HepG2 (cell line): ENCODE data around the gene RNU11. TPM values are rescaled to one million over a fixed set of nuclear protein-coding genes. Genes with fewer than 3 reads are reported as not detected.

Source experiments
- AGO1 ChIP-seq: fragments of 200-400 bp; formaldehyde crosslinking; IDR thresholded peaks from 2 replicates; pipeline ENCODE4 v1.6.1; 2017; ENCODE audit warnings: mild to moderate bottlenecking, low read depth, low read length, moderate library complexity; ENCODE audit not compliant: poor library complexity, severe bottlenecking
- BCLAF1 ChIP-seq: fragments of 450-650 bp; IDR thresholded peaks from 2 replicates; pipeline ENCODE4 v1.6.1; 2017; ENCODE audit warnings: mild to moderate bottlenecking
- CHD4 ChIP-seq: fragments of 200-600 bp; sonication (generic); IDR thresholded peaks from 2 replicates; pipeline ENCODE4 v1.7.0; 2017; ENCODE audit warnings: mild to moderate bottlenecking, low read length, borderline replicate concordance
- DBP ChIP-seq: sonication (generic); formaldehyde crosslinking; IDR thresholded peaks from 2 replicates; pipeline ENCODE4 v1.4.0; 2020; ENCODE audit warnings: missing genetic modification reagents; ENCODE audit errors: not compliant biosample characterization
- HNRNPK ChIP-seq: fragments of 200-400 bp; formaldehyde crosslinking; IDR thresholded peaks from 2 replicates; pipeline ENCODE4 v1.6.1; 2018; ENCODE audit warnings: low read length, low read depth, moderate library complexity, mild to moderate bottlenecking; ENCODE audit not compliant: poor library complexity, severe bottlenecking
- KAT7 ChIP-seq: IDR thresholded peaks from 2 replicates; pipeline ENCODE4 v1.6.1; 2018; ENCODE audit warnings: borderline replicate concordance, missing compliant biosample characterization
- NFAT5 ChIP-seq: sonication (generic); formaldehyde crosslinking; IDR thresholded peaks from 2 replicates; pipeline ENCODE4 v1.4.0; 2020; ENCODE audit warnings: missing genetic modification reagents
- RFX1 ChIP-seq: fragments of 450-650 bp; IDR thresholded peaks from 2 replicates; pipeline ENCODE4 v1.6.1; 2017
- SCMH1 ChIP-seq: sonication (generic); formaldehyde crosslinking; IDR thresholded peaks from 2 replicates; pipeline ENCODE4 v1.9.0; 2021; ENCODE audit warnings: missing genetic modification reagents, mild to moderate bottlenecking, borderline replicate concordance
- TRIM24 ChIP-seq: sonication (generic); formaldehyde crosslinking; IDR thresholded peaks from 2 replicates; pipeline ENCODE4 v1.8.0; 2022; ENCODE audit warnings: mild to moderate bottlenecking, missing genetic modification reagents
- ZNF362 ChIP-seq: sonication (generic); formaldehyde crosslinking; IDR thresholded peaks from 2 replicates; pipeline ENCODE4 v1.4.0; 2020; ENCODE audit warnings: missing genetic modification reagents, mild to moderate bottlenecking, borderline replicate concordance
- ZNF513 ChIP-seq: sonication (generic); formaldehyde crosslinking; conservative IDR thresholded peaks from 2 replicates; pipeline ENCODE4 v1.5.0; 2020; ENCODE audit warnings: missing genetic modification reagents
- ZNF550 ChIP-seq: sonication (generic); formaldehyde crosslinking; IDR thresholded peaks from 2 replicates; pipeline ENCODE4 v1.4.0; 2020; ENCODE audit warnings: mild to moderate bottlenecking, missing genetic modification reagents, borderline replicate concordance
- polyA plus RNA-seq, 8 experiments: library from polyadenylated mRNA; depleted of rRNA in 3 of 8; stranded (reverse) in 7 of 8; unstranded in 1 of 8; fragments of >200 nt; fragmentation: Illumina TruSeq in 4 of 8; extraction: Trizol in 4 of 8; gene quantifications; 2 replicates each; pipeline versions ENCODE4 v1.2.1 to v1.2.3, GENCODE V29; 2011 to 2016; ENCODE audit warnings: low read depth in 4 of 8, missing spikeins in 1 of 8, mixed read lengths in 1 of 8; ENCODE audit not compliant: insufficient read depth in 1 of 8
- total RNA-seq, 5 experiments: library from RNA; depleted of rRNA; stranded (reverse); fragments of >200 nt; fragmentation: Illumina TruSeq; extraction: Trizol; gene quantifications; 2 replicates each; pipeline ENCODE4 v1.2.3, GENCODE V29; 2016; ENCODE audit warnings: low read depth in 1 of 5

Gene RNU11
- total and polyA plus RNA-seq, 2 of the 13 experiments (the other 11 are each of a cell fraction or from before 2014, with no cell fraction given), result not detected

- no peak for TF ChIP-seq TRIM24 (CRISPR knock-in tag)
- peak; percentile 30; the same call in 1 of the 2 replicates for TF ChIP-seq NFAT5 (CRISPR knock-in tag)
- TF ChIP-seq ZNF550, result no peak
- no peak for TF ChIP-seq AGO1
- TF ChIP-seq DBP (CRISPR knock-in tag), result peak; percentile 22
- no peak for TF ChIP-seq HNRNPK
- TF ChIP-seq ZNF513 (CRISPR knock-in tag), result peak; percentile 97; the same call in 1 of the 2 replicates
- no peak for TF ChIP-seq BCLAF1
- no peak for TF ChIP-seq SCMH1
- no peak for TF ChIP-seq KAT7
- no peak for TF ChIP-seq RFX1
- TF ChIP-seq CHD4, result no peak
- peak; percentile 93 for TF ChIP-seq ZNF362 (CRISPR knock-in tag)
Measured at GRCh38 chr1:28648474-28649198, at the start of gene RNU11 (continued).
